WTC11 (cell line): ENCODE data around the gene RAET1G.

Experiments
- CREB1 ChIP-seq: sonication (generic); formaldehyde crosslinking; IDR thresholded peaks from 2 replicates; pipeline ENCODE4 v1.8.0; 2023; ENCODE audit warnings: mild to moderate bottlenecking, missing genetic modification reagents
- NR2C2 ChIP-seq: sonication (generic); formaldehyde crosslinking; IDR thresholded peaks from 2 replicates; pipeline ENCODE4 v1.8.0; 2022; ENCODE audit warnings: mild to moderate bottlenecking, missing genetic modification reagents
- RELA ChIP-seq: sonication (generic); formaldehyde crosslinking; IDR thresholded peaks from 2 replicates; pipeline ENCODE4 v1.8.1; 2022; ENCODE audit warnings: missing genetic modification reagents, mild to moderate bottlenecking, borderline replicate concordance
- TCF7 ChIP-seq: sonication (generic); formaldehyde crosslinking; IDR thresholded peaks from 2 replicates; pipeline ENCODE4 v1.8.0; 2022; ENCODE audit warnings: mild to moderate bottlenecking, low read depth, missing genetic modification reagents, moderate library complexity
- TF ChIP-seq, protein P1 (sequence below): sonication (generic); formaldehyde crosslinking; IDR thresholded peaks from 2 replicates; pipeline ENCODE4 v1.8.0; 2022; ENCODE audit warnings: mild to moderate bottlenecking, missing genetic modification reagents
- TF ChIP-seq, protein P2 (sequence below): sonication (generic); formaldehyde crosslinking; conservative IDR thresholded peaks from 2 replicates; pipeline ENCODE4 v1.8.1; 2022; ENCODE audit warnings: mild to moderate bottlenecking, missing genetic modification reagents

DNA sequence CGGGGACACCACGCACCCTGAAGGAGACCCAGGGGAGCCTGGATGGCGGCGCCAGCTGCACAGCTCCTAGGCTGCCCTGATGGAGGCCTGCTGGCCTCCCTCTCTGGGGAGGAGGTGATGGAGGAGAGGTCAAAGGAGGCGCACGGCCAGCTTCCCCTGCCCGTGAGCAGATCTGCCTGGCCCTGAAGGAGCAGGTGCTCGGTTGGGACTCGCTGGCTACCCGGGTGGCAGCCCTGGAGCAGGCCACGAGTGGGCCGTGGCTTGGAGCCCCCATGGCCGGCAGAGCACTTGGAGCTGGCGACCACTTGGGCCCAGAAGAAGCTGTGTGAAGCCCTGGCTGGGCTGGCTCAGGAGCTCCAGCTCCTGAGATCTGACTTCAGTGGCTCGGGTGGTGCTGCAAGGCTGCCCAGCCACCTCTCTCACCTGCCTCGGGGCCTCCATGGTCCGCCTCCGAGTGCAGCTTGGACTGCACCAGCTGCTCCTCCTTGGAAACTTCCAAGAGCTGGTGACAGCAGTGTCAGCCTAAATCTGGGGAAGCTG is 17.5 kb downstream of the RAET1G start:
- no peak for TF ChIP-seq CREB1 (CRISPR knock-in tag)
- TF ChIP-seq NR2C2 (CRISPR knock-in tag): no peak
- TF ChIP-seq RELA (CRISPR knock-in tag): no peak
- TF ChIP-seq, protein P1, sequence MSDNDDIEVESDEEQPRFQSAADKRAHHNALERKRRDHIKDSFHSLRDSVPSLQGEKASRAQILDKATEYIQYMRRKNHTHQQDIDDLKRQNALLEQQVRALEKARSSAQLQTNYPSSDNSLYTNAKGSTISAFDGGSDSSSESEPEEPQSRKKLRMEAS (CRISPR knock-in tag): no peak
- TF ChIP-seq, protein P2, sequence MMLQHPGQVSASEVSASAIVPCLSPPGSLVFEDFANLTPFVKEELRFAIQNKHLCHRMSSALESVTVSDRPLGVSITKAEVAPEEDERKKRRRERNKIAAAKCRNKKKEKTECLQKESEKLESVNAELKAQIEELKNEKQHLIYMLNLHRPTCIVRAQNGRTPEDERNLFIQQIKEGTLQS (CRISPR knock-in tag): no peak
- TF ChIP-seq TCF7 (CRISPR knock-in tag): no peak
